Naive B cell (primary cell): ENCODE data around the gene PWWP3B. TPM values are rescaled to one million over a fixed set of nuclear protein-coding genes. Genes with fewer than 3 reads are reported as not detected.

Source experiments
- ATAC-seq, 2 donors: fragments of 150-1000 bp; cut with Tn5 transposase; 2 replicates each; pipeline ENCODE4 v1.10.0; 2021; ENCODE audit warnings: low read depth in 2 of 2, mild to moderate bottlenecking in 2 of 2, moderate library complexity in 2 of 2
- DNase-seq: peaks from one replicate; pipeline ENCODE4 v3.0.0; 2022
- H3K27ac Mint-ChIP-seq, 6 donors: one replicate each; pipeline ENCODE4 v1.8.0; 2020 to 2022; ENCODE audit warnings: mild to moderate bottlenecking in 6 of 6, mixed read lengths in 6 of 6, moderate library complexity in 5 of 6, inconsistent platforms in 2 of 6
- H3K27me3 Mint-ChIP-seq, 3 donors: one replicate each; pipeline ENCODE4 v1.8.0; 2021 to 2022; ENCODE audit warnings: mixed read lengths in 3 of 3, mild to moderate bottlenecking in 1 of 3
- H3K36me3 Mint-ChIP-seq, 2 donors: one replicate each; pipeline ENCODE4 v1.8.0; 2020 to 2022; ENCODE audit warnings: mixed read lengths in 2 of 2, inconsistent platforms in 1 of 2, mild to moderate bottlenecking in 1 of 2
- H3K4me1 Mint-ChIP-seq, 3 donors: one replicate each; pipeline ENCODE4 v1.8.0; 2020 to 2022; ENCODE audit warnings: mixed read lengths in 3 of 3, inconsistent platforms in 1 of 3, mild to moderate bottlenecking in 1 of 3, moderate library complexity in 1 of 3
- H3K4me3 Mint-ChIP-seq, 8 donors: one replicate each; pipeline ENCODE4 v1.8.0; 2020 to 2022; ENCODE audit warnings: mild to moderate bottlenecking in 8 of 8, mixed read lengths in 8 of 8, moderate library complexity in 8 of 8, inconsistent platforms in 2 of 8
- H3K9me3 Mint-ChIP-seq, 7 donors: one replicate each; pipeline ENCODE4 v1.8.0; 2020 to 2022; ENCODE audit warnings: mixed read lengths in 7 of 7, mild to moderate bottlenecking in 5 of 7, inconsistent platforms in 2 of 7, moderate library complexity in 1 of 7
- polyA plus RNA-seq, 6 donors: library from polyadenylated mRNA; unstranded; fragments of 300-500 nt; fragmentation: Illumina TruSeq; gene quantifications; one replicate each; pipeline ENCODE4 v1.2.3, GENCODE V29; 2021; ENCODE audit warnings: low read depth in 6 of 6

The PWWP3B gene
- polyA plus RNA-seq, 6 donors from 2014 or later: not detected

- no peak overlapping the region for H3K4me3 Mint-ChIP-seq
- H3K27me3 Mint-ChIP-seq: no peaks in the 10 kb centered on the region
- no peaks in the 10 kb centered on the region for H3K36me3 Mint-ChIP-seq
- H3K9me3 Mint-ChIP-seq: peaks cover 0 to 8% (median 3%) of the 10 kb centered on the region in 7 donors
- DNase-seq (no peak), ATAC-seq (no peak)
- no peaks in the 10 kb centered on the region for H3K4me1 Mint-ChIP-seq
- no peak overlapping the region for H3K27ac Mint-ChIP-seq
Measured at GRCh38 chrX:106208154-106208553, 40.0 kb downstream of the PWWP3B start.

Other genes with a start within 250 kb of the PWWP3B start
- not detected for gene SERPINA7, start 129.6 kb upstream of the PWWP3B start, polyA plus RNA-seq